NCI-H2227 (cell line): Measurements from ENCODE around the gene TFF2.

ENCODE experiments used
- DNase-seq: peaks from one replicate; lab custom pipeline; 2025; ENCODE audit not compliant: unreplicated experiment; lab: John Stamatoyannopoulos, UW

TFF2 gene

DNA sequence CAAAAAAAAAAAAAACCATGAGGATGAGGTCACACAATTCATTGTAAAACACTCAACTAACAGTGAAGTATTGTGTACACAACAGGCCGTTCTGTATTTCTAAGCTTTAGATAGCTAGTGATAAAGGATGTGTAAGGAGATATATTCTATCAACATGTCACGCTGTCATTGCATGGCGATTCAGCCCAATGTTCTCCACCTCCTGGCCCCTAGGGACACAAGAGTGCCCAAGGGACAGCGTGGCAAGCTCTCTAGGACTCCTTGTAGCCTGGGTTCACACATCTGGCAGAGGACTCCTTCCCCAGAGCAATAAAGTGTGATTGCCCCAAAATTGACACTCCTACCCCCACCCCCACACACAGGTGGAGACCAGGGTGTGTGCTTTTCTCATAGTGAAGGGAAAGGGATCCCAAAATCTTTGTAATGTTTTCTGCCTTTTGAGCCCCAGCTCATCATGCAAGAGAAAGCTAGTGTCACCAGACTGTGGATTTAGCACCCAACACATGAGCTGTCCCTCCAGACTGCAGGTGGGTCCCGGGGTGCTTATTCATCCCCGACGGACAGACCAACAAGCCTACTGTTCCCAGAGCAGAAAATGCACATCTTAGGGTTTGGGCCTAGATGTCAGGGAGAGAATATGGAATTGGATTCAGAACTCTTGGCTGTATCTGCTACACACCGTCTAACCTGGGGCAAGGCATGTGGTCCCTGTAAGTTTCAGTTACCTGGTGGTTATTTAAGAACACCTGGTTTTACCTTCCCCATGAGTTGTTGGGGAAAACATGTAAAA is 33.6 kb upstream of the TFF2 start:
- no peak for DNase-seq

DNA sequence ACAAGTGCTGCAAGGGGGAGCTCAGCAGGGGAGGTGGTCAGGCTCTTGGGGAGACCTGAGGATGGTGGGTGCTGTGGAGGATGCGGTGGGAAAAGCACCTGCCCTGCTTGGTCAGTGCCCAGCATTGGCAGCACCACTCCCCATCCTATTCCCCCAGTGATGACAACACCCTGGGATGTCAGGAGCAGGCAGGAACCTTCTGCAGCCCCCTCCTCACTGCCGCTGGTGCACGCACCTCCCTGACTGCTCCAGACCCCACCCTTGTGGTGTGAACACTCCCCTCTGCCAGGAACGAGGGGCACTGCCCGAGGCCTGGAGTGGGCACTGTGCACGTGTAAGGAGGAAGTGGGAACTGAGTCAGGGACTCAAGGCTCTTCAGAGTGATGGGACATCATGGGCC is 32.5 kb upstream of the TFF2 start:
- DNase-seq = no peak

DNA sequence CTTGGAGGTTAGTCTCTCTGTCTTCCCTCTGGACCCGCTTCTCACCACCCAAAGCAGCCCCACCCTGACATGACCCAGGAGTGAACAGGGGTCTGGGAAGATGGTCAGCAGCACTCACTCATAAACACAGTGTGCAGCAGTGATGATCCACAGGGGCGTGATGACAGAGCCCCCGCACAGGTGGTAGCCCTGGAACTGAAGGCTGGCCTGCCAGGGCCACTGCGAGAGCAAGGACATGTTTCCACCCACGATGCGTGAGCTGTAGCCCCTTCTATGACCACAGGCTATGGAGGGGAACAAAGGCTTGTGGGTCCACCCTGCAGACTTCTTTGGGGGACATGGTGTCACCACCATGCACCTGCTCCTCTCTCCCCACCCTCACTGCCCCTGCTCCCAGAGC is 32.1 kb upstream of the TFF2 start:
- DNase-seq = no peak

DNA sequence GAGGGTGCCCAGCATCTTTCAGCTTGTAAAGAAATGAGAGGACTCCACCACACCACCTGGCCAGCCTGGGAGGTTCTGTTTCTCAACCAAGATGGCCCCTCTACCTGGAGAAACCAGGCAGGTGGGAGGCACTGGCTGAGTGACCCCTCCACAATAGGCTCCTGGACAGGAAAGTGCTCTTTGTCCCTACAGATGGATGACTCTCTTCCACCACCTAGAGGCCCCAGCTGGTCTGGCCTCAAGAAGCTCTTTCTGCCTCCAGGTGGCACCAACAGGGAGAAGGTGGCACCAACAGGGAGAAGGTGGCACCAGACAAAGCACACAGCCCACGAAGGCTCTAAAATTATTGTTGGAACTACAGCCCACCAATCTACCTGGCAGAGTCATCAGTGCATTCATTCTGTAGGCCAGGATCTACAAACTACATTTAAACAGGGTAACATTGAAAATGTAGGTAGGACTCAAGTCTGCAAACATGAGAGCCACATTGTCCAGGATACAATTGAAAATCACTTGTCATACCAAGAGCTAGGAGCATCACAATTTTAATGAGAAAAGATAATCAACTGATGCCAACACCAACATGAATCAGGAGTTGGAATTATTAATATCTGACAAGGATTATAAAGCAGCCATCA is 30.7 kb upstream of the TFF2 start:
- no peak for DNase-seq

DNA sequence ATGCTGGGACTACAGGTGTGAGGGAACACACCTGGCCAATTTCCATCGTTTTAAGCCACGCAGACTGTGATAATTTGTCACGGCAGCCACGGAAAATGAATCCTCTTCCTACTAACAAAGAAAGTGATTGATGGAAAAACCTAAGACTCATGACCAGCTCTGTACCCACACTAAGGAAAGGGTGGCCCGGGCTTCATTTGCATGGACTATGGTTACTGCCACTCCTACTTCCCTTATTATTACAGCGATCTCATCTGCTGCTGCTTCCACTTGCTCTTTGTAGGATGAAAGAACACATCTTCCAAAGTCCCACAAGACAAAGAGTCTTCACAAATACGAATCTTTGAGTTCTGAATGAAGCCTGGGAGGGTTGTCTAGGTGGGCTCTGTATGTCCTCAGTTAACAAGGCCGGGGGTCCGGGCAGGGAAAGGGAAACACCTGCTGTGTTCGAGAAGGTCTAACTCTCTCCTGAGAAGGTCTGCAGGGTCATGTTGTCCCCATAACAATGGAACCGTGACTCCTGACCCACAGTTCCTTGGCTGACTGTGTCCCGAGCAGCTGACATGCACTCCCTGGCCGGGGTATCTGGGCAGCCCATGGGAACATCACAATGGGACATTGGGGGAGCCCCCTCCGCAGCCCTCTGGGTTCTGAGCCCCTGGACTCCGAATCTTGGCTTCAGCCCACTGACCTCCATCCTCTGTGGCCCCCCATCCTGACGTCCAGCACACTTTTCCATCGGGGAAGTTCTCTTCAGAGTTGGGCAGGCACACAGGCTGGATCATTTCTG is 28.8 kb upstream of the TFF2 start:
- DNase-seq = no peak

DNA sequence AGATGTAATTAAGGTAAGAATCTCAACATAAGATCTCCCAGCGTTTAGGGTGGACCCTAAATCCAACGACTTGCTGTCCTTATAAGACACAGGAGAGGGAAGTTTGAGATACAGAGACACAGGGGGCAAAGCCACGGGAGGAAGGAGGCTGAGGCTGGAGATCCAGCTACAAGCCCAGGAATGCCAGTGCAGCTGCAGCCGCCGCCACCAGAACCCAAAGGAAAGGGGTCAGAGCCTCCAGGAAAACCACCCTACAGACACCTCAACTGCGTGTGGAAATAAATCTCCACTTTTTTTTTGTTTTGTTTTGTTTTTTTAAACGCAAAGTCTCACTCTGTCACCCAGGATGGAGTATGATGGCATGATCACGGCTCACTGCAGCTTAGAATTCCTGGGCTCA is 27.6 kb upstream of the TFF2 start:
- DNase-seq = no peak

DNA sequence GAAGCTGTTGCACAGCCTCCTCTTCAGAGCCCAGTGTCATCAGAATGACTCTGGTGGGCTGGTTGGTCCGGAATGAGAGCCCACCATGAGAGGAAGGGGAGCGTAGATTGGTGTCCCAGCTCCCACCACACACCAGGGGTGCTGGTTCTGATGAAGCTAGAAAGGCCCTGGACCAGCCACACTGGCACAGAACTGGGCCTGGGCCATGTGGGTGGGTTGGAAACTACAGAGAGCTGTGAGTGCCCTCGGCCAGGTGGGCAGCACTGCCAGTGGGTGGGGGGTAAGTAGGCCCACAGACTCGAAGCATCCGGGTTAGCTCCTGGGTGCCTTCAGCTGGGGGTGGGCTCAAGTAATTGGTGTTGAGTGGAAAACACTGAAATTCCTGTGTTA is 27.2 kb upstream of the TFF2 start:
- DNase-seq = no peak

DNA sequence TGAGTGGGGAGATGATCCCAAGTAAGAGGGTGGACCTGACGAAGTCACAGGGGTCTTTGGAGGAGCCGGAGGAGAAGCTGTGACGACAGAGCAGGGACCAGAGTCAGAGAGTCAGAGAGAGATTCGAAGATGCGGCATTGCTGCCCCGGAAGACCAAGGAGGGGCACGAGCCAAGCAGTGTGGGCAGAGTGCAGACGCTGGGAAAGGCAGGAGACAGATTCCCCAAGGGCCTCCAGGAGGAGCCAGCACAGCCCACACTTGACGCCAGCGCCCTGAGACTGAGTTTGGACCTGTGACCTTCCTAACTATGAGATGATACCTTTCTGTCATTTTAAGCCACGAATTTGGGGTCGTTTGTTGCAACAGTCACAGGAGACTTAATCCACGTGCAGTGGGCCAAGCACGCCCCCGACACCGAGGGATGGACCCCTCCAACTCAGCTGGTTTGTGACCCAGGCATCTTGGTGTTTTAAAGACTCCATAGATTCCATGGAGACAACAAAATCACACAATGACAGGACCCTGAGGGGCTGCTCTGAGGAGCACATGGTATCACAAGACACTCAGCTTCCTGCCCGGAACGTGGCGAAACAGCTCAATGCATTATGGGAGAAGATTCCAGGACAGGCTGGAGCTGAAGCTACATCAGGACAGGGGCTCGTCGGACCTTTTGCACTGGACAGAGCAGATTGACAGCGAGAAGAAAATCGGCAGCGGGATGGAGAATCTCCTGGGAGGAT is 26.6 kb upstream of the TFF2 start:
- no peak for DNase-seq

DNA sequence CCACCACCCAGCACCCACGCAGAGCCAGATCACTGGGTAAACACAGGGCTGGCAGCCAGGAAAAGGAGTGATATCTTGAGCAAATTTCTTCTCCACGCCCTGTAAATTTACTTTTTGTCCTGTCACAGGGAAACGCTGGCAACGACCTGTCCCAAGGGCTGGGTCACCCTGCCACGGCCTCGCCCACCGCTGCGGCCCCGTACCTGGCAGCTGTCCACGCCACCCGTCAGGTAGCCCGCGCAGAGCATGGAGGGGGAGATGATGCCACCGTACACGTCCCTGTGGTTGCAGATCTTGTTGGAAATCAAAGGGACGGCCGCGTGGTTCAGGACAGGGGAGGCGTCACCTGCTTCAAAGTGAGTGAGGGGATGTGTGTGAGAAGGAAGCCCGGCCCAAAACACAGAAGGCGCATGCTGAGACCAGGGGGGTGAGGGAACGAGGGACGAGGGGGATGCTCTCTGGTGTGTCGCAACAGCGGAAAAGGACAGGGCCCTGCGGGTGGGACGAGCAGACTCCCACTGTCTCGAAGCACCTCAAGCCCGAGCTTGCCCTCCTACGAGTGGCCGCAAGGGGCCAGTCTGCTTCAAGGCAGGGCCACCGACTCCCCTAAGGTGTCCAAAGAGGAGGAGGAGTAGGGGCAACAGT is 25.7 kb upstream of the TFF2 start:
- no peak for DNase-seq

DNA sequence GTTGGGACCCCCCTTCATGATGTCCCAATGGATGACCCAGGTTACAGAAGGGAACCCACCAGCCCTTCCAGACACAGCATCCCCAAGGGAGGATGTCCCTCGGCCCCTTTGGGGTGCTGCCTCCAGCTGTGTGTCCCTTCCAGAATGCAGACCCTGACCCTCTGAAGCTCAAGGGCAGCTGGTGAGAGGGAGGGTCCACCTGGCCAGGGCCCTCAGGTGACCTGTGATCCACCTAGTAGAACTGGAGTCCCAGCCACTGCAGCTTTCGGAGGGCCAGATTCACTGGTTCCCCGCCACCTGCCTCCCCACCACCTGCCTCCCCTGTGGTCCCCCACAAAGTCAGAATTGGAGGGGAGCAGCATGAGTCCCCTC is 25.2 kb upstream of the TFF2 start:
- no peak for DNase-seq

DNA sequence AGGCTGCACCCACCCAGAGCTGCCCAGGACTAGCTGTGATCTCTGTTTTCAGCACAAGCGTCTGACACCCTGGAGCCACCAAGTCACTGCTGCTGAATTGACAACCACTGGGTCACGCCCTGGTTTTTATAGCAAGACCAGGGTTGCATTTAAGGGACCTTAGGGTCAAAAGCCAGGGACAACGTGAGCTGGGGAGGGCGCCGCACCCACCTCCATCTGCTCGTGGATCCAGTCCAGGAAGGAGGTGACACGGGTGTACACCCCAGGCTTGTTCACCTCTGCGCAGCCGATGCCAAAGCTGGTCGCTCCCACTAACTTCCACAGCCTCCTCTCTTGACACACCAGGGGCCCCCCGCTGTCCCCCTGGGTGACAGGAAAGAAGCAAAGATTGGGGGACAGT is 24.7 kb upstream of the TFF2 start:
- no peak for DNase-seq

DNA sequence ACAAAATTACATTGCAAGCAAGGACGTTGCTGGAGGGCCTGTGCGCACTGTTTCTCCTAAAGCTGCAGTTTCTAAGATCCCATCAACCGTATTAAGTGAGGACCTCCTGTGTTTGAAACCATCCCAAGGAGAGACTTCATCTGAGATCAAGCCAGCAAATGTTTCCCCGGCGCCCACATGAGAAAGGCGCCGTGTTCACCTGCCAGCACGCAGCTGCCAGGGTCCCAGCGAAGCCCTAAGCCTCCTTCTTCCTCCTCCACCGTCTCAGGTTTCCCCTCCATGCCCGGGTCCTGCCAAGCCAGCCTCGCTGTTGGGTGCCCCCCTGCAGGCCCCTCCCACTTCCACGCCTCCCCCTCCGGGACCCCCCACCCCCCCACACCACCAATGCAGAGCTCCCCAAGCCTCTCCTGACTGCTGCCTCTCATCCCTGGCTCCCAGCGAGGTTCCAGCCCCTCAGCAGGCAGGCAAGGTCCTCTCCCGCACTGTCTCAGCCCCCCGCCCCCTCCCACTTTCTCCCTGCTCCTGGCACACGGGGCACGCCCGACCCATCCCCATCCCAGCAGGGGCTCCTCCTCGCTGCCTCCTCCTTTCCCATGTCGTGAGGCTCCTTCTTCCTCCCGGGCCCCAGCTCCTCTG is 24.2 kb upstream of the TFF2 start:
- DNase-seq = peak; percentile 19

DNA sequence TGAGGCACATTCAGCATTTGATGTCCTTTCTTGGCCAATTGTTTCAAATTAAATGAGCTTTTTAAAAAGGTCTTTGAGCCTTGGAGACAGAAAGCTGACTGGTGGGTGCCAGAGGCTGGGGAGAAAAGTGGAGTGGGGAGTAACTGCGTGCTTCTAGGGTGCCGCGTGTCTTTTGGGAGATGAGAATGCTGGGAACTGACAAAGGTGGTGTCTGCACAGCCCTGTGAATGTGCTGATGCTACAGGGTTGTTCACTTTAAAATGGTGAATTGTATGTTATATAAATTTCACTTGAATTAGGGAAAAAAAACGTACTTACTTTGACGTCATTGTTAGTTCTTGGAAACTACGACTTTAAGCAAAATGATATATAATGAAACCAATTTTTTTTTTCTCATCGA is 23.7 kb upstream of the TFF2 start:
- no peak for DNase-seq

DNA sequence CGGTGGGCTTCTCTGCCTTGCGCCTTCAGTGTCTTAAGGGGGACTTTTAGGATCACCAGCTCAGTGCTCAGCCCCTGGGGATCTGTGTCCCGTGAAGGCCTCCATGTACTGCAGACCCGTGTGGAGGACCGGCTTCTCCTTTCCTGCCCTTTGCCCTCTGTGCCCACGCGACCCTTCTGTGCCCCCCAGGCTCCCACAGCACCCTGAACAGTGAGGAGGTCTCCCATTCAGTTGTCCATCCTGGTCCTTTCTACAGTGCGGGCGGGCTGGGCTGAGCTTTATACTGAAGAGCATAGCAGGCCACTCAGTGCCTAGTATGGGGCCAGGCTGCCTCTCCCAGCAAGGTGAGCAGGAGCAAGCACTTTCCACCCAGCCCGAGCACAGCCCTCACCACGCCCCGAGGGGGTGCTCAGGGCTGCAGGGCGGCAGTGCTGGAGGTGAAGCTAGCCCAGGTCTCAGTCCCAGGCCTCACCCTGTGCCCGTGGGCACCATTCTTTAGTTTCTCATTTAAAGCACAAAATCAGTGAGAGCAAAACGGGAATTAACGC is 23.2 kb upstream of the TFF2 start:
- DNase-seq = no peak

DNA sequence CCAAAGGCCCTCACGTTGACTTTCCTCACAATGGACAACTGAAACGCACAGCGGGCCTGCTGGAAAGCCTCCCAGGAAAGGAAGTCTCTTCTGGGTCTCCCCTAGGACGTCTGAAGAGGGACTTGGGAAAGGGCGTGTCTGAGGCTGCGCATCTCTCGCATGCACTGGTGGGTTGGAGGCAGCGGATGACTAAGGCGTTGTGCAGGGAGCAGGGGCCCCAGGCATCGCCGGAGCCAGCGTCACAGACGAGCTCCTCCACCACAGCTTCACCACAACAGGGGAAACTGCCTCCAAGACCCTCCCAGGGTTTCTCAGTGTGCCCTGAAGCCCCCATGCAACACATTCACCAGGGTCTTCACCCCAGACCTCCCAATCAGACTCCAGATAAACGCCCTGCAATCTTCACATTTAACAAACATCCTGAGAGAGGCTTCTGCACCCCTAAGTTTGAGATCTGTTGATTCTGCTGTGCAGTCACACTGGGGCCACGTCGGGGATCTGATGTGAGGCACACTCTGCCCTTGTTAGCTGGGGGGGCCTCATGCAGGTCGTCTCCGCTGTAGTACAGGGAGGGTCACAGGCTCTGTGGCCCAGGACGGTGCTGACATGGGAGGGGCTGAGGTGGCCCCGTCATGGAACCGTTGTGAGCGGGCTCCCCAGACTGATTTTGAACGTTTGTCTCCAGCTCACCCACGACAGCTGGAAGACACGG is 22.6 kb upstream of the TFF2 start:
- DNase-seq = no peak

DNA sequence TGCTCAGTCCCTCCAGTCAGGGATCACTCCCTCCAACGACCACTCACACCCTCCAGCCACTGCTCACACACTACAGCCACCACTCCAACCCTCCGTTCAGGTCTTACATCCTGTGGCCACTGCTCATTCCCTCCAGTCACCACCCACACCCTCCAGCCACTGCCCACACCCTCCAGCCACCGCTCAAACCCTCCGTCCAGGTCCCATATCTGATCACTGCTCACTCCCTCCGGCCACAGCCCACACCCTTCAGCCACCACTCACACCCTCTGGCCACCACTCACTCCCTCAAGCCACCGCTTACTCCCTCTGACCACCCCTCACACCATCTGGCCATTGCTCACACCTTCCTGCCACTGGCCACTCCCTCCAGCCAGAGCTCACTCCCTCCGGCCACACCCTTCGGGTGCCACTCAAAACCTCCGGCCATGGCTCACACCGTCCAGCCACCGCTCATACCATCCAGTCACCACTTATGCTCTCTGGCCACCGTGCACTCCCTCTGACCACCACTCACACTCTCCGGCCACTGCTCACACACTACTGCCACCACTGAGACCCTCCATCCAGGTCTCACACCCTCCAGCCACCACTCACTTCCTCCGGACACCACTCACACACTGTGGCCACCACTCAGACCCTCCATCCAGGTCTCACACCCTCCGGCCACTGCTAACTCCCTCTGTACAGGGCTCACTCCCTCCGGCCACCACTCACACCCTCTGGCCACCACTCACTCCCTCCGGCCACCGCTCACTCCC is 20.3 kb upstream of the TFF2 start:
- DNase-seq = no peak

DNA sequence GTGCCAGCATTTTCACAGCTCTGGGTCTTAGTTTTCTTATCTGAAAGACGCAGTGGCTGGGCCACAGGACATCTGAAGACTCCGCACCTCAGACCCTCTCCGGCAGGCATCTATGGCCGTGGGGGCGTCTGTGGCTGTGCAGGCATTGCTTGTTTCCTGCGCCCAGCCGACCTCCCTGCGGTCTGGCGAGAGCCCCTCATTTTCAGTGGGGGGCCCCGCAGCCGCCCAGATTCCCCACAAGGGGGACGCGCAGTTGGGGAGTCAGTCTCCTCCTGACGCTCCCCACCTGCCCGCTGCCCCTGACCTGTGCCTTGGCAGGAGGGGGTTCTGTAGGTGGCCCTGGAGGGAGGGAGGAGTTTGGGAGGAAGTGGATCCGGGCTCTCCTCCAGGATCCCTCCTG is 19.0 kb upstream of the TFF2 start:
- no peak for DNase-seq

DNA sequence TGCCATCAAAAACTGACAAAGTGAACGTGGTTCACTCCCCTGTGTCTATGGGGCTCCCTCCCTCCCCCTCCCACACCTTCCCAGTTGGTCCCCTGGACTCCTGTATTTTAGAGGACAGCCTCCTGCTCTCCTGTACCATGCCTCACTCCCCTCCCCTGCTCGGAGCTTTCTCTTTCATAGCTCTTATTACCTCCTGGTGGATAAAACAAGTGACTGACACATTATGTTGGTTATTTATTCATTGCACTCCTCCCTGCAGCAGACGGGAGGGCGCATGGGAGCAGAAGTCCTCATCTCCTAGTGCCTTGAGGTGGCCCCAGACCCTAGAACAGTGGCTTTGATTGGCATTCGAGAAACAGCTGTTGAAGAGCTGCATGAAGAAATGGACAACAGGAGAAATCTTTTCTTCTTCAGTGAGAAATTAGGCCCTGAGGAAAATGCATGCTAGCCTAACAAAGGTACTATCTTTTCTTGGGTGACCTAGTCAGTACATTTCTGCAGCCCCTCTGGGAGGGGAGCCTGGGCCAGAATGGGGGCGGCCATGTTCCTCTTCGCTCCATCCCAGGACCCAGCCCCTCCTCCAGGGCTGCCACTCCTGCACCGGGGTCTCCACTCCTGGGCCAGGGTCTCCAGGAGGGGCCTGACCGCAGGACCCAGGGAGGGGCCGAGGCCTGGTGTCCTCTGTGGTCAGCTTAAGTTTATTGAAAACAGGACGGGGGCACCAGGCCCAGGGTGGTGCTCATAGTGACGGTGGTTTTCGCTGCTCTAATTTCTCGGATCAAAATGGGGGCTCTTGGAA is 16.8 kb upstream of the TFF2 start:
- DNase-seq = no peak
